AG04450 (cell line): ENCODE measurements around the gene LTN1. TPM values are rescaled to one million over a fixed set of nuclear protein-coding genes. Genes with fewer than 3 reads are reported as not detected.

Experiments used
- CTCF ChIA-PET: fragments of 300-600, 350-600 bp; formaldehyde crosslinking; extraction: SDS; loops from one replicate; lab custom pipeline; 2022; ENCODE audit warnings: antibody characterized with exemption, inconsistent platforms; lab: Charles Lee
- POLR2A ChIA-PET: fragments of 350-600 bp; formaldehyde crosslinking; extraction: SDS; loops from one replicate; lab custom pipeline; 2021; ENCODE audit warnings: antibody characterized with exemption, inconsistent platforms; lab: Yijun Ruan, JAX
- DNase-seq: peaks from one replicate; pipeline ENCODE4 v3.0.0-alpha.2; 2011; ENCODE audit warnings: low read depth, low spot score
- H3K27ac ChIP-seq: one replicate; pipeline ENCODE4 v1.5.1; 2012; ENCODE audit warnings: low read depth, low read length, control low read depth
- H3K27me3 ChIP-seq: one replicate; pipeline ENCODE4 v1.6.0; 2012; ENCODE audit warnings: low read length; ENCODE audit not compliant: control insufficient read depth, insufficient read depth
- H3K4me3 ChIP-seq: 2 replicates; pipeline ENCODE4 v1.5.1; 2011; ENCODE audit warnings: mild to moderate bottlenecking, low read depth, low read length, control low read depth
- H3K9me3 ChIP-seq: 2 replicates; pipeline ENCODE4 v1.5.1; 2012; ENCODE audit warnings: low read length; ENCODE audit not compliant: control insufficient read depth, insufficient read depth
- polyA minus RNA-seq: library from RNA; depleted of rRNA, polyadenylated mRNA; stranded (reverse); fragments of >200 nt; gene quantifications from 2 replicates; pipeline ENCODE4 v1.2.3, GENCODE V29; 2011; rRNA and poly(A)+ RNA removed
- polyA plus RNA-seq: library from polyadenylated mRNA; depleted of rRNA; stranded (reverse); fragments of >200 nt; gene quantifications from 2 replicates; pipeline ENCODE4 v1.2.3, GENCODE V29; 2011; rRNA removed
- TF ChIP-seq, protein P1 (sequence below): IDR thresholded peaks from 2 replicates; pipeline ENCODE4 v1.5.1; 2011; ENCODE audit warnings: low read depth, low read length, control low read depth, inconsistent platforms

The LTN1 gene, protein sequence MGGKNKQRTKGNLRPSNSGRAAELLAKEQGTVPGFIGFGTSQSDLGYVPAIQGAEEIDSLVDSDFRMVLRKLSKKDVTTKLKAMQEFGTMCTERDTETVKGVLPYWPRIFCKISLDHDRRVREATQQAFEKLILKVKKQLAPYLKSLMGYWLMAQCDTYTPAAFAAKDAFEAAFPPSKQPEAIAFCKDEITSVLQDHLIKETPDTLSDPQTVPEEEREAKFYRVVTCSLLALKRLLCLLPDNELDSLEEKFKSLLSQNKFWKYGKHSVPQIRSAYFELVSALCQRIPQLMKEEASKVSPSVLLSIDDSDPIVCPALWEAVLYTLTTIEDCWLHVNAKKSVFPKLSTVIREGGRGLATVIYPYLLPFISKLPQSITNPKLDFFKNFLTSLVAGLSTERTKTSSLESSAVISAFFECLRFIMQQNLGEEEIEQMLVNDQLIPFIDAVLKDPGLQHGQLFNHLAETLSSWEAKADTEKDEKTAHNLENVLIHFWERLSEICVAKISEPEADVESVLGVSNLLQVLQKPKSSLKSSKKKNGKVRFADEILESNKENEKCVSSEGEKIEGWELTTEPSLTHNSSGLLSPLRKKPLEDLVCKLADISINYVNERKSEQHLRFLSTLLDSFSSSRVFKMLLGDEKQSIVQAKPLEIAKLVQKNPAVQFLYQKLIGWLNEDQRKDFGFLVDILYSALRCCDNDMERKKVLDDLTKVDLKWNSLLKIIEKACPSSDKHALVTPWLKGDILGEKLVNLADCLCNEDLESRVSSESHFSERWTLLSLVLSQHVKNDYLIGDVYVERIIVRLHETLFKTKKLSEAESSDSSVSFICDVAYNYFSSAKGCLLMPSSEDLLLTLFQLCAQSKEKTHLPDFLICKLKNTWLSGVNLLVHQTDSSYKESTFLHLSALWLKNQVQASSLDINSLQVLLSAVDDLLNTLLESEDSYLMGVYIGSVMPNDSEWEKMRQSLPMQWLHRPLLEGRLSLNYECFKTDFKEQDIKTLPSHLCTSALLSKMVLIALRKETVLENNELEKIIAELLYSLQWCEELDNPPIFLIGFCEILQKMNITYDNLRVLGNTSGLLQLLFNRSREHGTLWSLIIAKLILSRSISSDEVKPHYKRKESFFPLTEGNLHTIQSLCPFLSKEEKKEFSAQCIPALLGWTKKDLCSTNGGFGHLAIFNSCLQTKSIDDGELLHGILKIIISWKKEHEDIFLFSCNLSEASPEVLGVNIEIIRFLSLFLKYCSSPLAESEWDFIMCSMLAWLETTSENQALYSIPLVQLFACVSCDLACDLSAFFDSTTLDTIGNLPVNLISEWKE (N-terminal part only)
- polyA plus RNA-seq (11.7 and 14.4 TPM in 2 replicates), polyA minus RNA-seq (20.7 and 41.2 TPM in 2 replicates)

- peak; percentile 99 for DNase-seq
- TF ChIP-seq, protein P1, sequence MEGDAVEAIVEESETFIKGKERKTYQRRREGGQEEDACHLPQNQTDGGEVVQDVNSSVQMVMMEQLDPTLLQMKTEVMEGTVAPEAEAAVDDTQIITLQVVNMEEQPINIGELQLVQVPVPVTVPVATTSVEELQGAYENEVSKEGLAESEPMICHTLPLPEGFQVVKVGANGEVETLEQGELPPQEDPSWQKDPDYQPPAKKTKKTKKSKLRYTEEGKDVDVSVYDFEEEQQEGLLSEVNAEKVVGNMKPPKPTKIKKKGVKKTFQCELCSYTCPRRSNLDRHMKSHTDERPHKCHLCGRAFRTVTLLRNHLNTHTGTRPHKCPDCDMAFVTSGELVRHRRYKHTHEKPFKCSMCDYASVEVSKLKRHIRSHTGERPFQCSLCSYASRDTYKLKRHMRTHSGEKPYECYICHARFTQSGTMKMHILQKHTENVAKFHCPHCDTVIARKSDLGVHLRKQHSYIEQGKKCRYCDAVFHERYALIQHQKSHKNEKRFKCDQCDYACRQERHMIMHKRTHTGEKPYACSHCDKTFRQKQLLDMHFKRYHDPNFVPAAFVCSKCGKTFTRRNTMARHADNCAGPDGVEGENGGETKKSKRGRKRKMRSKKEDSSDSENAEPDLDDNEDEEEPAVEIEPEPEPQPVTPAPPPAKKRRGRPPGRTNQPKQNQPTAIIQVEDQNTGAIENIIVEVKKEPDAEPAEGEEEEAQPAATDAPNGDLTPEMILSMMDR, result no peak
- Histone ChIP-seq H3K4me3 (peak within 1 kb of the TSS; percentile 98), H3K27ac (peak within 1 kb of the TSS; percentile 84), H3K9me3 (no peaks in the 10 kb centered on the region), H3K27me3 (no peaks in the 10 kb centered on the region)
- ChIA-PET POLR2A (interaction anchor here (0.6 to 1.8 kb wide), 5 partner anchors 10 to 81 kb away, joined by 3 to 41 read pairs (median 4); partner anchors contain the start of genes CCT8 and RWDD2B), CTCF (no interaction called here)
Observed at GRCh38 chr21:28992526-28993292, at the start of gene LTN1. Gene LTN1 (minus strand): TSS chr21:28992877. CDS start chr21:28992805, 72 bp downstream.

DNA sequence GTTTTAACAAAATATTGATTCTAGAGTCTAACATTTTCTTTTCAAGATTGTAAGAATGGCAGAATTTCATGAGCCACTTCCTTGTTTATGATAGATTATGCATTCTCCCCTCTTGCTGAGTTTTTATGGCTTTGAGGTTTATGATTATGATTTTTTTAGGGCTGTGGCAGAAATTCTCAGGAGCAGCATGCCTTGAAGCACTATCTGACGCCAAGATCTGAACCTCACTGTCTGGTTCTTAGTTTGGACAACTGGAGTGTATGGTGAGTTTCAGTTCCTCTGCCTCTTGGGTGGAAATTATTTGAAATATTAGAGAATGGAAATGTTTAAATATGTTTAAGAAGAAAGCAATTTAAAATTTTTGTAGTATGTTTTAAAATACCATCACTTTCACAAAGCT lies 42.0 kb upstream of the LTN1 start:
- H3K4me3 ChIP-seq, result no peak overlapping the region
- H3K27me3 ChIP-seq, result no peaks in the 10 kb centered on the region
- ChIA-PET CTCF (no interaction called here), POLR2A (no interaction called here)
- DNase-seq, result no peak
- H3K27ac ChIP-seq, result no peak overlapping the region
- TF ChIP-seq, protein P1, result no peak
- no peaks in the 10 kb centered on the region for H3K9me3 ChIP-seq

DNA sequence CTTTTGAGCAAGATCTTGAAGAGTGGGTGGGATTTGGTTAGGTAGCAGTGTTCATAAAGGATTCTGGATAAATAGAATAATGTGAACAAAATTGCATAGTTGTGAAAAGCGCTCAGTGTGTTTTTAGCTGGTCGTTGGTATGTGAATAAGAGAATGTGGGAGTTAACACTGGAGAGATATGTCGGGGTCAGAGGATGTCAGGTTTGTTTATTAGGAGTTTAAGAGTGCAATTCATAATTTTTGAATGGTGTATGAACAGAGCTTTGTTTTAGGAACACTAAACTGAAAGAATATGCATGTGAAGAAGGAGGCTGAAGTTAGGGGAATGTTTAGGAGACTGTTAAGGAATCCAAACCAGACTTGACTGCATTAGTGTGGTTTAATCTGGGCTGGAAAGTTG lies 41.2 kb upstream of the LTN1 start:
- no peak for DNase-seq
- ChIA-PET POLR2A (no interaction called here), CTCF (no interaction called here)
- Histone ChIP-seq H3K9me3 (no peaks in the 10 kb centered on the region), H3K27ac (no peak overlapping the region), H3K4me3 (no peak overlapping the region), H3K27me3 (no peaks in the 10 kb centered on the region)
- TF ChIP-seq, protein P1, result no peak

DNA sequence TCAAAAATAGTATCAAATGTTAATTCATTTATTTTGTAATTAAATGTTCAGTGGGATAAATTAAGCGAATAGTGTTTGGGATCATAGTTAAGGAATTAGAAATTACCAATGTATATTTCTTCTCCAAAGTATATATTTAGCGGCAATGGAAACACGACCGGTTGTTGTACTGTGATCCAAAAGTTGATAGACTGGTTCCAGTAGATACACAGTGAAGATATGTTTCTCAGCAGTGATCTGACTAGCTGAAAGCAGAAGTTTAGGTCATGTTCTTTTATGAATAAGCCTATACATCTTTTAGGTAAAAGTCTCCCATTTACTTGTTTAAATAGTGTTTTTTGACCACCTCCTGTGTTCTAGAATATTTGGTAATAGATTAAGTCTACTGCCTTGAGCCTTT lies 40.6 kb upstream of the LTN1 start:
- TF ChIP-seq, protein P1, result no peak
- Histone ChIP-seq H3K27me3 (no peaks in the 10 kb centered on the region), H3K27ac (no peak overlapping the region), H3K9me3 (no peaks in the 10 kb centered on the region), H3K4me3 (no peak overlapping the region)
- no peak for DNase-seq
- CTCF ChIA-PET, result no interaction called here
- POLR2A ChIA-PET, result no interaction called here
